Measurements from ENCODE around the gene UHRF1. TPM values are rescaled to one million over a fixed set of nuclear protein-coding genes. Genes with fewer than 3 reads are reported as not detected.
A peak's percentile ranks its signal among the peaks of the same experiment; 100 is the strongest.

Gene UHRF1
- total and polyA plus RNA-seq, 4 donors, result 0.64 to 3.9 (median 2.3) TPM

GRCh38 chr19:4976401-4977298, 67.3 kb downstream of the UHRF1 start:
- peak overlapping the region in 1 of 2 donors; percentile 22 for H3K27ac ChIP-seq (ENCODE audit: low read depth in 1 of 2, low read length in 2 of 2)
- no peak overlapping the region for H3K4me3 ChIP-seq (ENCODE audit: low read length in 2 of 2)
- intact Hi-C loops (cut with DNase I), result loop anchor here in 1 of 2 donors (10.0 kb wide), 1 partner anchor 48 kb away; no protein-coding TSS in a partner anchor
- WGBS, 2 donors, result 16 to 22% methylated on average over 33 of the region's 33 CpGs
- H3K27me3 ChIP-seq (ENCODE audit: control insufficient read depth in 1 of 2, insufficient read depth in 2 of 2, low read length in 1 of 2), result no peaks in the 10 kb centered on the region
- H3K9me3 ChIP-seq (ENCODE audit: control insufficient read depth, low read length), result no peaks in the 10 kb centered on the region
- H3K4me1 ChIP-seq (ENCODE audit: control insufficient read depth in 1 of 2, insufficient read depth in 2 of 2, low read length in 2 of 2), result no peaks in the 10 kb centered on the region
- DNase-seq (peak; percentile 85 to 88), ATAC-seq (ENCODE audit: low FRiP score) (peak; percentile 89)
- no peaks in the 10 kb centered on the region for H3K36me3 ChIP-seq (ENCODE audit: control insufficient read depth in 1 of 2, insufficient read depth in 2 of 2, low read length in 1 of 2)

DNA sequence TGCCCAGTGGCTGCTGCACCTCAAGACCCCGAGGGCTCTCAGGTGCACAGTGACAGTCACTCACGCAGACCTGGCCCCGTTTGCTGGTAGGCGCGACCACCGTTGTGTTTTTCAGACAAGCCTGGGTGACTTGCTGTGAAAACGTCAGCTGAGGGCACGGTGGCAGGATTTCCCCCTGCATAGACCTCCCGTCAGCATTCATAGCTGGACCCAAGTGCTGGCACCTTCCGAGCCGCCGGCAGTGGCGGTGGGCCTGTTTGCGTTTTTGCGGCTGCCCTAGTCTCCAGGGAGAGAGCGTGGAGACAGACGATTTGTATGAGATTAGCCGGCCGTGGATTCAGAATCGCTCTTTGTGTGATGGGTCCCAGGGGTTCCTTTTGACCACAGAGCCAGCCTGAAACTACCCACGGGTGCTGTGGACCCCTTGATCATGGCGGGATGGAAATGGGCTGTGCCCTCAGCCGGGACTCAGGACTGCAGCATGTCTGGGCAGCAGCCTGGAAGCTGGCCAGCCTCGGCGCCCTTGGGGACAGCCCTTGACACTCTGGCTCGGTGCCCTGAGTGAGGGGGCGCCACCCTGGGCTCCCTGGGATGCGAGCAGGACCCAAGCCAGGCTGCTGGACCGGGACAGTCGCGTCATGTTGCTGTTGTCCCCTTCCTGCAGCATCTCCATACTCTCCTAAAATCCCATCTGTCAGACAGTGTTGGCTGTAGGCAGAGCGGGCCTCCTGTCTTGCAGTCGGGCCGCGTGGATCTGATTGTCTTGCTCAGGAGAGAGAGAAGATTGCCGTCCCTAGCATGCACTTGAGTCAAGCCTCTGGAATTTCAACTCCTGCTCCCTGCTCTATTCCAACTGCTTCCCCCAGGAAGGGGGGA, 68.2 kb downstream of the UHRF1 start:
- ATAC-seq (ENCODE audit: low FRiP score) (peak; percentile 27), DNase-seq (peak; percentile 58 to 78)
- Histone ChIP-seq H3K9me3 (ENCODE audit: control insufficient read depth, low read length) (no peaks in the 10 kb centered on the region), H3K36me3 (ENCODE audit: control insufficient read depth in 1 of 2, insufficient read depth in 2 of 2, low read length in 1 of 2) (no peaks in the 10 kb centered on the region), H3K27me3 (ENCODE audit: control insufficient read depth in 1 of 2, insufficient read depth in 2 of 2, low read length in 1 of 2) (no peaks in the 10 kb centered on the region), H3K4me3 (ENCODE audit: low read length in 2 of 2) (no peak overlapping the region), H3K27ac (ENCODE audit: low read depth in 1 of 2, low read length in 2 of 2) (no peak overlapping the region), H3K4me1 (ENCODE audit: control insufficient read depth in 1 of 2, insufficient read depth in 2 of 2, low read length in 2 of 2) (no peaks in the 10 kb centered on the region)
- intact Hi-C loops (cut with DNase I), result loop anchor here in 1 of 2 donors (10.0 kb wide), 1 partner anchor 47 kb away; no protein-coding TSS in a partner anchor
- WGBS, 2 donors, result 16 to 23% methylated on average over 36 of the region's 36 CpGs

- DNase-seq (no peak), ATAC-seq (ENCODE audit: low FRiP score) (no peak)
- H3K4me3 ChIP-seq (ENCODE audit: low read length in 2 of 2), result no peak overlapping the region
- H3K27ac ChIP-seq (ENCODE audit: low read depth in 1 of 2, low read length in 2 of 2), result no peak overlapping the region
- intact Hi-C loops (cut with DNase I), result loop anchor here in 1 of 2 donors (10.0 kb wide), 1 partner anchor 45 kb away; no protein-coding TSS in a partner anchor
- no peaks in the 10 kb centered on the region for H3K36me3 ChIP-seq (ENCODE audit: control insufficient read depth in 1 of 2, insufficient read depth in 2 of 2, low read length in 1 of 2)
- no peaks in the 10 kb centered on the region for H3K4me1 ChIP-seq (ENCODE audit: control insufficient read depth in 1 of 2, insufficient read depth in 2 of 2, low read length in 2 of 2)
- H3K27me3 ChIP-seq (ENCODE audit: control insufficient read depth in 1 of 2, insufficient read depth in 2 of 2, low read length in 1 of 2), result no peaks in the 10 kb centered on the region
- 80 to 85% methylated on average over 8 of the region's 8 CpGs for WGBS, 2 donors
- no peaks in the 10 kb centered on the region for H3K9me3 ChIP-seq (ENCODE audit: control insufficient read depth, low read length)
Measured at GRCh38 chr19:4979211-4979807, 70.0 kb downstream of the UHRF1 start.

GRCh38 chr19:4980067-4980466, 70.8 kb downstream of the UHRF1 start:
- Histone ChIP-seq H3K9me3 (ENCODE audit: control insufficient read depth, low read length) (no peaks in the 10 kb centered on the region), H3K27me3 (ENCODE audit: control insufficient read depth in 1 of 2, insufficient read depth in 2 of 2, low read length in 1 of 2) (no peaks in the 10 kb centered on the region), H3K27ac (ENCODE audit: low read depth in 1 of 2, low read length in 2 of 2) (no peak overlapping the region), H3K4me1 (ENCODE audit: control insufficient read depth in 1 of 2, insufficient read depth in 2 of 2, low read length in 2 of 2) (no peaks in the 10 kb centered on the region), H3K4me3 (ENCODE audit: low read length in 2 of 2) (no peak overlapping the region), H3K36me3 (ENCODE audit: control insufficient read depth in 1 of 2, insufficient read depth in 2 of 2, low read length in 1 of 2) (no peaks in the 10 kb centered on the region)
- 81 to 87% methylated on average over 3 of the region's 3 CpGs for WGBS, 2 donors
- no peak for DNase-seq
- intact Hi-C loops (cut with DNase I), result no loop called here
- ATAC-seq (ENCODE audit: low FRiP score), result no peak

DNA sequence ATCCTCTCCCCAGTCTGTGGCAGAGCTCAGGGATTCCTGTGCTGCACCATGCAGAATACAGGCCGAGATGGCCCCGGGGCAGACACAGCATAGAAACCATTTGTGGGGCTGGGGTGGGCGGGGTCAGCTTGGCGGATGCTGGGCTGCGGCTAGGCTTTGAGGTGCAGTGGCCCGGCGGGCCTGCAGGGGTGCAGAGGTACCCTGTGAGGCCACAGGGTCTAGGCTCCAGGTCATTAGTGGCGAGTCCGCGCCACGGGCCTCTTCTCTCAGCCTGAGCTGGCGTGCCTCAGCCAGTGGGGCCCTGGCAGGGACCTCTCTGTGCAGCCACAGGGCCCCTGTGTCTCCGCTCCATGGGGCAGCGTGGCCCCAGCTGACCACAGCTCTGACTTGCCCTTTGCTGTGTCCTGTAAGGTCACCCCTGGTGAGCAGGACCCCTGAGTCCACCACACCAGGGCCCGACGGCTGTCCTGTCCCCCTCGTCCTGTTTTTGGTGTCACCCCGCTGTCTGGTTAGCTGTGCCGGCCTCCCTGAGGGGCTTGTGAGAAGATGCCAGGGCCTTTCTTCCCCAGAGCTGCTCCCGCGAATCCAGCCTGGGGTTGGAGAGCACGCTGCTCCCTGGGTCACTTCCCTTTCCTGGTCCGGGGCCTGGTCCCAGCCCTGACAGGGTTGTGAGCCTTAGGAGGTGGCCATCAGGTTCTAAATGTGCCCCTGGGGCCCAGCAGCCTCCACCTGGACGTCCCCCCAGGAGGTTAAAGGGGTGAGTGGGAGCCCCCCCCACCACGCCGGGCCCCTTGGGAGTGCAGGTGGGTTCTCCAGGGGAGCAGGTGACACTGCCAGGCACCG, 71.8 kb downstream of the UHRF1 start:
- H3K27me3 ChIP-seq (ENCODE audit: control insufficient read depth in 1 of 2, insufficient read depth in 2 of 2, low read length in 1 of 2), result no peaks in the 10 kb centered on the region
- H3K27ac ChIP-seq (ENCODE audit: low read depth in 1 of 2, low read length in 2 of 2), result no peak overlapping the region
- no peak overlapping the region for H3K4me3 ChIP-seq (ENCODE audit: low read length in 2 of 2)
- DNase-seq (peak in 1 of 2 donors; percentile 68), ATAC-seq (ENCODE audit: low FRiP score) (no peak)
- H3K36me3 ChIP-seq (ENCODE audit: control insufficient read depth in 1 of 2, insufficient read depth in 2 of 2, low read length in 1 of 2), result no peaks in the 10 kb centered on the region
- intact Hi-C loops (cut with DNase I), result no loop called here
- H3K9me3 ChIP-seq (ENCODE audit: control insufficient read depth, low read length), result no peaks in the 10 kb centered on the region
- 84 to 93% methylated on average over 25 to 27 of the region's 27 CpGs for WGBS, 2 donors
- H3K4me1 ChIP-seq (ENCODE audit: control insufficient read depth in 1 of 2, insufficient read depth in 2 of 2, low read length in 2 of 2), result no peaks in the 10 kb centered on the region

DNA sequence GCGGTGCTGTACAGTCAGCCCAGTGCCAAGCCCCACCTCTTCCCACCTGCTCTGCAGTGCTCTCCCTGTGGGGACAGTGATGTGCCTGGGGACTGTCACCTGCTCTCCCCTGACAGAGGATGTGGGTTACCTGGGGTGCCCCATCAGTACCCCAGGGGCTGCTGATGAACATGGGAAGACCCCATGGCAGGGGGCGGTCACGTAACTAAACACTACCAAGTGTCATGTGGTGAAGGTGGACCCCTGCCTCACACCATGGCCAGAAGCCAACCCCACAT, 72.3 kb downstream of the UHRF1 start:
- no peaks in the 10 kb centered on the region for H3K27me3 ChIP-seq (ENCODE audit: control insufficient read depth in 1 of 2, insufficient read depth in 2 of 2, low read length in 1 of 2)
- H3K36me3 ChIP-seq (ENCODE audit: control insufficient read depth in 1 of 2, insufficient read depth in 2 of 2, low read length in 1 of 2), result no peaks in the 10 kb centered on the region
- H3K4me3 ChIP-seq (ENCODE audit: low read length in 2 of 2), result no peak overlapping the region
- peak in 1 of 2 donors; percentile 64 for DNase-seq
- WGBS, 2 donors, result 86 to 95% methylated on average over 2 to 3 of the region's 3 CpGs
- intact Hi-C loops (cut with DNase I), result no loop called here
- H3K9me3 ChIP-seq (ENCODE audit: control insufficient read depth, low read length), result no peaks in the 10 kb centered on the region
- no peak overlapping the region for H3K27ac ChIP-seq (ENCODE audit: low read depth in 1 of 2, low read length in 2 of 2)
- no peak for ATAC-seq (ENCODE audit: low FRiP score)
- no peaks in the 10 kb centered on the region for H3K4me1 ChIP-seq (ENCODE audit: control insufficient read depth in 1 of 2, insufficient read depth in 2 of 2, low read length in 2 of 2)

DNA sequence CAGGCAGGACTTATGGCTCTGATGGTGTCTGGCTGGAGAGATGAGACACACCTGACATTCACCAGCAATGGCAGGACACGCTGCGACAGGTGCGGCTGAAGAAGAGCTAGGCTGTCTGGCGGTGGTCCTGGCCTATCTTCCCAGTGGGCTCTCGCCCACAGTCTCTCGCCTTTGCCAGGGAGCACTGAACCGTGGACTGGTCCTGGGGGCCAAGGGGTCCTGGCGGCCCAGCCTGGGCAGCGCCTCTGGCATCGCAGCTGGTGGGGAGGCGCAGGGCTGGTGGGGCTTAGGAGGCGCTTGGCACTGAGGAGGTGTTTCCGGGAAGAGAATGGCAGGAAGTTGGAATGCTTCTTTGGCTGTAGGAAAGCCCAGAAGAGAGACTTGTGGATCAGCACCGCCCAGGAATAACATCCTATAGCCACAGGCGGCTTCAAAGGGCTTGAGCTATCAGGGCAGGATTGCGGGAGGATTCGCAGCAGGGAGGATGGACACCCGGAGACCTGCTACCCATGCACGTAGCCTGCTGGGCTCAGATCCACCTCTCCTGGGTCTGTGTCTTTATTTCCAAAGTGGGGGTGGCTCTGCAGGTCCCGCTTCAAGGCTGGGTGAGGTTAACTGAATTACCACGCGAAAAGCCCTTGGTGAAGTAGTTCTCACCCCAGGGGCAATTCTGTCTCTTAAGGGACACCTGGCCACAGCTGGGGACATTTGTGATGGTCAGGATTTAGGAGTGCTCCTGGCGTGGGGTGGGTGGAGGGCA, 74.2 kb downstream of the UHRF1 start:
- 85 to 87% methylated on average over 23 of the region's 23 CpGs for WGBS, 2 donors
- Histone ChIP-seq H3K4me3 (ENCODE audit: low read length in 2 of 2) (no peak overlapping the region), H3K36me3 (ENCODE audit: control insufficient read depth in 1 of 2, insufficient read depth in 2 of 2, low read length in 1 of 2) (no peaks in the 10 kb centered on the region), H3K27ac (ENCODE audit: low read depth in 1 of 2, low read length in 2 of 2) (no peak overlapping the region), H3K9me3 (ENCODE audit: control insufficient read depth, low read length) (no peaks in the 10 kb centered on the region), H3K27me3 (ENCODE audit: control insufficient read depth in 1 of 2, insufficient read depth in 2 of 2, low read length in 1 of 2) (no peaks in the 10 kb centered on the region), H3K4me1 (ENCODE audit: control insufficient read depth in 1 of 2, insufficient read depth in 2 of 2, low read length in 2 of 2) (no peaks in the 10 kb centered on the region)
- no peak for ATAC-seq (ENCODE audit: low FRiP score)
- intact Hi-C loops (cut with DNase I), result no loop called here
- DNase-seq, result peak in 1 of 2 donors; percentile 70

Data from aorta (tissue), 5 donors.